Smooth muscle cell (in vitro differentiated cells): ENCODE results near the gene NF2. TPM values are rescaled to one million over a fixed set of nuclear protein-coding genes. Genes with fewer than 3 reads are reported as not detected.

Experiments
- DNase-seq: peaks from one replicate; lab custom pipeline; 2025; ENCODE audit not compliant: unreplicated experiment; lab: John Stamatoyannopoulos, UW
- H2AFZ ChIP-seq: fragments of 200-600 bp; sonication (generic); 2 replicates; pipeline ENCODE4 v1.6.0; 2016; ENCODE audit warnings: antibody characterized with exemption, low read depth, mild to moderate bottlenecking
- H3F3A ChIP-seq: fragments of 200-600 bp; sonication (generic); 2 replicates; pipeline ENCODE4 v1.6.0; 2017; ENCODE audit warnings: antibody characterized with exemption, low read depth
- H3K27ac ChIP-seq: fragments of 200-600 bp; sonication (generic); 2 replicates; pipeline ENCODE4 v1.5.1; 2016; ENCODE audit warnings: low read depth, mild to moderate bottlenecking
- H3K27me3 ChIP-seq: fragments of 200-600 bp; sonication (generic); 2 replicates; pipeline ENCODE4 v1.6.1; 2016; ENCODE audit warnings: low read depth, mild to moderate bottlenecking
- H3K36me3 ChIP-seq: fragments of 200-600 bp; sonication (generic); 2 replicates; pipeline ENCODE4 v1.5.1; 2016; ENCODE audit warnings: low read depth
- H3K4me1 ChIP-seq: fragments of 200-600 bp; sonication (generic); 2 replicates; pipeline ENCODE4 v1.5.1; 2016; ENCODE audit warnings: low read depth
- H3K4me2 ChIP-seq: fragments of 200-600 bp; sonication (generic); 2 replicates; pipeline ENCODE4 v1.6.0; 2016; ENCODE audit warnings: mild to moderate bottlenecking
- H3K4me3 ChIP-seq: fragments of 200-600 bp; sonication (generic); 2 replicates; pipeline ENCODE4 v1.5.1; 2016; ENCODE audit warnings: mild to moderate bottlenecking
- H3K79me2 ChIP-seq: fragments of 200-600 bp; sonication (generic); 2 replicates; pipeline ENCODE4 v1.6.0; 2016; ENCODE audit warnings: low read depth, mild to moderate bottlenecking
- H3K9ac ChIP-seq: fragments of 200-600 bp; sonication (generic); 2 replicates; pipeline ENCODE4 v1.6.0; 2016; ENCODE audit warnings: low read depth
- H3K9me3 ChIP-seq: fragments of 200-600 bp; sonication (generic); replicated peaks from 2 replicates; pipeline ENCODE4 v1.5.1; 2016; ENCODE audit warnings: low read depth
- H4K20me1 ChIP-seq: fragments of 200-600 bp; sonication (generic); 2 replicates; pipeline ENCODE4 v1.6.0; 2016; ENCODE audit warnings: low read depth
- CTCF ChIP-seq: fragments of 200-600 bp; sonication (generic); IDR thresholded peaks from 2 replicates; pipeline ENCODE4 v1.5.1; 2017; ENCODE audit warnings: borderline replicate concordance, mild to moderate bottlenecking, antibody characterized with exemption; ENCODE audit not compliant: insufficient read depth, poor library complexity, severe bottlenecking
- WGBS: methylation state at CpG from one replicate; pipeline ENCODE4 v1.1.7; 2016; ENCODE audit warnings: low lambda C conversion rate; 5-methylcytosine and 5-hydroxymethylcytosine counted together
- polyA plus RNA-seq: library from polyadenylated mRNA; unstranded; fragments of >200 nt; fragmentation: Nextera tagmentation; extraction: Ambion mirVana; gene quantifications from 2 replicates; pipeline ENCODE4 v1.2.1, GENCODE V29; 2016
- total RNA-seq: library from RNA; depleted of rRNA; stranded (reverse); fragments of >200 nt; gene quantifications from 2 replicates; pipeline ENCODE4 v1.2.3, GENCODE V29; 2014

The NF2 gene
- total and polyA plus RNA-seq, 2 experiments from 2014 or later = 21.5 to 21.7 TPM

DNA sequence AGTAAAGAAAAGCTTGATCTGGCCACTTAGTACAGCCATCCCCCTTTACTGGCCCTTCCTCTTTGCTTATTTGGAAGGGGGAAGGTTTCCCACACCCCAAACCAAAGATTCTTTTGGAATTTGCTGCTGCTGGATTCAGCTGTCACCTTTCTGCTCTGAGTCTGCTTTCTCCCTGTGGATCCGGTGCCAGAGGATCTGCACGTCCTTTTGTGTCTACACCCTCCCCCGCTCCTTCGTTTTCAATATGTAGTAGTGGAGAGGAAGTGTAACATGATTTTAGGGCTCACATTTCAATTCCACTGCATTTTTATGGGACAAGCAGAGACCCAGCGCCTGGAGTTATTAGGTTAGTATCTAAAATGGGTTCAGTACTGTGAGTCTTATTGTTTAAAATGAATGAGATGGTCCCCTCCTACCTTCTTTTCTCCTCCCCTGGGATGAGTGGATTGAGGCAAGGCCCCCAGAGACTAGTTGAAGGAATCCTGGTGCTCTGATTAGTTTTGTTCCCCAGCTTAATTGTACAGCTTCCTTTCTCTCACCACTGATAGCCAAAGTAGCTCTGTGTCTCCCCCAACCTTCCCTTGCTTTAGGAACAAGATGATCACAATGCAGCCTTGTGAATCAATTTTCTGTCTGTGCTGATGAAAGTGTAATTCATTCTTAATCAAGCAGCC, 85.9 kb downstream of the NF2 start:
- TF ChIP-seq CTCF = no peak
- no peak for DNase-seq
- Histone ChIP-seq H3K9me3 (no peaks in the 10 kb centered on the region), H3K9ac (no peak overlapping the region), H3K4me2 (no peak overlapping the region), H3K27ac (no peak overlapping the region), H2AFZ (no peak overlapping the region), H3K4me1 (peaks cover 25% of the 10 kb centered on the region), H3K27me3 (no peaks in the 10 kb centered on the region), H4K20me1 (peaks cover 29% of the 10 kb centered on the region), H3K36me3 (no peaks in the 10 kb centered on the region), H3K79me2 (no peaks in the 10 kb centered on the region), H3K4me3 (no peak overlapping the region), H3F3A (no peaks in the 10 kb centered on the region)
- WGBS = 53% methylated on average over 5 of the region's 5 CpGs

DNA sequence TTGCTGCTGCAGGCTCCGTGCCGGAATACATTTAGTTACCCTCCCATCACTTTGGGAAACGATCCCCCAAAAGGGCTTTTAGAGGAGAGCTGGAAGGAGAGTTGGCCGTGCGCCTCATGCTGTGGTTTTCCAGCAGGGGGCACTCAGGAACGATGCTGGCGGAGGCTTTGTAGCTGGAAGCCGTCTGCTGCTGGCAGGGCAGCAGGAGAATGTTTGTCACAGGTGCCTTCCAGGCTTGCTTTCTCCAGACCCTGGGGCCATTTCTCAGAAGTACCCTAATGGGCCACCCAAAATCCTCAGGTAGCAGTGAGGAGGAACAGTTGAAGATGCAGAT, 86.4 kb downstream of the NF2 start:
- no peak overlapping the region for H2AFZ ChIP-seq
- H3K9ac ChIP-seq = no peak overlapping the region
- DNase-seq = no peak
- no peaks in the 10 kb centered on the region for H3K79me2 ChIP-seq
- H3K4me1 ChIP-seq = peaks cover 25% of the 10 kb centered on the region
- H3K36me3 ChIP-seq = no peaks in the 10 kb centered on the region
- peak; percentile 70 for TF ChIP-seq CTCF
- no peak overlapping the region for H3K4me3 ChIP-seq
- no peaks in the 10 kb centered on the region for H3F3A ChIP-seq
- no peaks in the 10 kb centered on the region for H3K27me3 ChIP-seq
- H3K4me2 ChIP-seq = peak overlapping the region; percentile 18
- H3K9me3 ChIP-seq = no peaks in the 10 kb centered on the region
- H3K27ac ChIP-seq = no peak overlapping the region
- H4K20me1 ChIP-seq = peaks cover 29% of the 10 kb centered on the region
- 29% methylated on average over 8 of the region's 8 CpGs for WGBS

GRCh38 chr22:29690476-29690875, 87.0 kb downstream of the NF2 start:
- DNase-seq = no peak
- Histone ChIP-seq H3K36me3 (no peaks in the 10 kb centered on the region), H3K27ac (peak overlapping the region; percentile 23), H3K79me2 (no peaks in the 10 kb centered on the region), H3K27me3 (no peaks in the 10 kb centered on the region), H3F3A (no peaks in the 10 kb centered on the region), H3K9me3 (no peaks in the 10 kb centered on the region), H3K9ac (no peak overlapping the region), H3K4me1 (peaks cover 25% of the 10 kb centered on the region), H4K20me1 (peaks cover 29% of the 10 kb centered on the region), H2AFZ (no peak overlapping the region), H3K4me3 (no peak overlapping the region), H3K4me2 (peak overlapping the region; percentile 18)
- 34% methylated on average over 9 of the region's 9 CpGs for WGBS
- no peak for TF ChIP-seq CTCF

DNA sequence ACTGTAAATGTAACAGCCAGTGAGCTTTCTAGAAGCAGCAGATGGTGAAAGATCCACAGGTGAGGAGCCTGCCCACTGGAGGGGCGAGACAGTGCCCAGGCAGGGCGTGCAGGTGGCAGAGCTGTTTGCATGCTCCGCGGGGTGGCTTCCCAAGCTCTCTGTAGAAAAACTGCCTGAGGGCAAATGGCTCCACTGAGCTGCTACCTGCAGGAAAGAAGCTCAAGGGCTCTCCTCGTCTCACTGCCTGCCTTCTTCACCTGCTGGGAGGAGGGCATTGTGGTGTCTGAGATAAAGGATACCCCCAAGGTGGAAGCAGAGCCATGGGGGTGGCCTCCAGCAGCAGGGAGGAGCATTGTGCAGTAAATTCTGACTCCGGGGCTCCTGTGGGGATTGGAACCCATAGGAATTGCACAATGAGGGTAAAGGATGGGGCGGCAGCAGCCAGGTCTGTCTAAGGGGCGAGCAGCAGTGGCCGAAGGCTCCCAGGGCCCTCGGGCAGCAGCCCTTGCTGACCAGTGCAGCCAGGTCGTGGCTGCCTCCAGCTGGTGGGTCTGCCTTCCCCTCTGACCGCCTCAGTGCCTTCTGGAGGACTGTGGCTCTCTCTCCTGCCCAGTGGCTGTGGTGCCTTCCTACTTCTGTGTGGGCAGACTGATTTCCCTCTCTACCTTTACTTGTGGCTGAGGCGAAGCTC, 88.3 kb downstream of the NF2 start:
- H3K4me1 ChIP-seq = peaks cover 25% of the 10 kb centered on the region
- no peaks in the 10 kb centered on the region for H3K36me3 ChIP-seq
- H3K9ac ChIP-seq = no peak overlapping the region
- H4K20me1 ChIP-seq = peaks cover 29% of the 10 kb centered on the region
- no peak overlapping the region for H3K4me2 ChIP-seq
- TF ChIP-seq CTCF = no peak
- no peak overlapping the region for H3K4me3 ChIP-seq
- 83% methylated on average over 13 of the region's 13 CpGs for WGBS
- H3F3A ChIP-seq = no peaks in the 10 kb centered on the region
- no peaks in the 10 kb centered on the region for H3K9me3 ChIP-seq
- DNase-seq = no peak
- H2AFZ ChIP-seq = no peak overlapping the region
- H3K79me2 ChIP-seq = no peaks in the 10 kb centered on the region
- H3K27me3 ChIP-seq = no peaks in the 10 kb centered on the region
- no peak overlapping the region for H3K27ac ChIP-seq
